HCT116 (cell line): ENCODE results near the gene ACACA. TPM values are rescaled to one million over a fixed set of nuclear protein-coding genes. Genes with fewer than 3 reads are reported as not detected.

ENCODE experiments used
- ATAC-seq: fragments of 200-7000 bp; cut with Tn5 transposase; 2 replicates; pipeline ENCODE4 v1.9.1; 2020; ENCODE audit warnings: mild to moderate bottlenecking, moderate library complexity
- BruUV-seq: library from RNA; stranded (reverse); fragments of 400-500 nt; replicated peaks from 2 replicates; lab custom pipeline; 2021; lab: Mats Ljungman, UMichigan
- CTCF ChIA-PET: fragments of 300-600 bp; sonication (Branson Sonifier 250); formaldehyde crosslinking; loops from one replicate; lab custom pipeline; 2021; ENCODE audit warnings: antibody characterized with exemption; lab: Charles Lee
- POLR2A ChIA-PET: fragments of 300-600, 350-600 bp; sonication (Branson Sonifier 250); formaldehyde crosslinking; loops from one replicate; lab custom pipeline; 2021; ENCODE audit warnings: antibody characterized with exemption; lab: Charles Lee
- RAD21 ChIA-PET, 2 experiments: fragments of 300-600 bp; sonication (Branson Sonifier 250); formaldehyde crosslinking; loops; one replicate each; lab custom pipeline; 2023; ENCODE audit warnings: low total read pairs in 2 of 2; ENCODE audit not compliant: uncharacterized antibody in 2 of 2, unreplicated experiment in 2 of 2, low non-redundant PET in 1 of 2; lab: Charles Lee
- DNase-seq: peaks from one replicate; pipeline ENCODE4 v3.0.0-alpha.2; 2010; ENCODE audit warnings: low read depth, low spot score
- H2AFZ ChIP-seq: fragments of 200-600 bp; shearing (Covaris generic), sonication (generic); 2 replicates; pipeline ENCODE4 v1.6.1; 2017; ENCODE audit warnings: low read depth, mixed run types, mixed read lengths, antibody characterized with exemption, low read length; ENCODE audit not compliant: poor library complexity, severe bottlenecking
- H3K27ac ChIP-seq: 2 replicates; pipeline ENCODE4 v1.5.1; 2012; ENCODE audit warnings: low read depth, low read length
- H3K27me3 ChIP-seq: fragments of 200-600 bp; sonication (generic); 2 replicates; pipeline ENCODE4 v1.6.1; 2016; ENCODE audit warnings: mixed run types, low read length, mixed read lengths; ENCODE audit not compliant: insufficient read depth
- H3K36me3 ChIP-seq, 2 experiments: fragments of 200-500 bp in 1 of 2; fragments of 200-600 bp in 1 of 2; sonication (Bioruptor generic) in 1 of 2; sonication (generic) in 1 of 2; 2 replicates each; pipeline versions ENCODE4 v1.5.1 to v1.6.1; 2014 to 2016; ENCODE audit warnings: low read length in 2 of 2, inconsistent platforms in 1 of 2, mixed read lengths in 1 of 2, mixed run types in 1 of 2; ENCODE audit not compliant: insufficient read depth in 2 of 2, control insufficient read depth in 1 of 2
- H3K4me1 ChIP-seq, 2 experiments: fragments of 200-600 bp in 1 of 2; sonication (generic) in 1 of 2; 2 replicates each; pipeline versions ENCODE4 v1.5.1 to v1.6.1; 2012 to 2017; ENCODE audit warnings: low read length in 2 of 2, inconsistent platforms in 1 of 2, mild to moderate bottlenecking in 1 of 2, mixed read lengths in 1 of 2, mixed run types in 1 of 2, moderate library complexity in 1 of 2; ENCODE audit not compliant: insufficient read depth in 2 of 2, control insufficient read depth in 1 of 2
- H3K4me2 ChIP-seq: fragments of 200-600 bp; sonication (generic); 2 replicates; pipeline ENCODE4 v1.6.1; 2017; ENCODE audit warnings: mixed run types, low read length, mixed read lengths
- H3K4me3 ChIP-seq, 2 experiments: fragments of 200-600 bp in 1 of 2; sonication (generic) in 1 of 2; replicated peaks in 1 of 2; 2 replicates each; pipeline ENCODE4 v1.5.1; 2011 to 2016; ENCODE audit warnings: low read length in 2 of 2, control low read depth in 1 of 2, low read depth in 1 of 2, mild to moderate bottlenecking in 1 of 2, mixed read lengths in 1 of 2, mixed run types in 1 of 2
- H3K79me2 ChIP-seq: fragments of 200-600 bp; sonication (generic); 2 replicates; pipeline ENCODE4 v1.6.1; 2017; ENCODE audit warnings: mild to moderate bottlenecking, mixed run types, low read length, moderate library complexity, mixed read lengths; ENCODE audit not compliant: insufficient read depth
- H3K9ac ChIP-seq: fragments of 200-600 bp; sonication (generic); 2 replicates; pipeline ENCODE4 v1.6.1; 2016; ENCODE audit warnings: low read length, mixed read lengths
- H3K9me2 ChIP-seq: fragments of 200-600 bp; sonication (generic), shearing (Covaris generic); 2 replicates; pipeline ENCODE4 v1.6.1; 2017; ENCODE audit warnings: mixed run types, mild to moderate bottlenecking, moderate library complexity; ENCODE audit not compliant: insufficient read depth
- H3K9me3 ChIP-seq, 2 experiments: fragments of 200-500 bp in 1 of 2; fragments of 200-600 bp in 1 of 2; sonication (Bioruptor generic) in 1 of 2; sonication (generic) in 1 of 2; 2 replicates each; pipeline ENCODE4 v1.6.1; 2014 to 2017; ENCODE audit warnings: low read length in 2 of 2, mixed read lengths in 2 of 2, inconsistent platforms in 1 of 2, low read depth in 1 of 2, mild to moderate bottlenecking in 1 of 2, mixed run types in 1 of 2, moderate library complexity in 1 of 2; ENCODE audit not compliant: control insufficient read depth in 1 of 2, insufficient read depth in 1 of 2
- H4K20me1 ChIP-seq: fragments of 200-600 bp; sonication (generic), shearing (Covaris generic); 2 replicates; pipeline ENCODE4 v1.6.1; 2017; ENCODE audit warnings: mixed run types, mild to moderate bottlenecking, moderate library complexity; ENCODE audit not compliant: insufficient read depth
- ATF3 ChIP-seq: IDR thresholded peaks from 2 replicates; pipeline ENCODE4 v1.6.1; 2012
- EGR1 ChIP-seq: IDR thresholded peaks from 2 replicates; pipeline ENCODE4 v1.6.1; 2012; ENCODE audit warnings: low read depth
- ELF1 ChIP-seq: IDR thresholded peaks from 2 replicates; pipeline ENCODE4 v1.6.1; 2012; ENCODE audit warnings: low read depth, borderline replicate concordance
- EZH2 ChIP-seq: fragments of 200-600 bp; sonication (generic); IDR thresholded peaks from 2 replicates; pipeline ENCODE4 v1.6.1; 2017; ENCODE audit warnings: antibody characterized with exemption, mixed run types
- FOSL1 ChIP-seq: IDR thresholded peaks from 2 replicates; pipeline ENCODE4 v1.6.1; 2012; ENCODE audit warnings: low read depth
- POLR2AphosphoS5 ChIP-seq: IDR thresholded peaks from 2 replicates; pipeline ENCODE4 v1.6.1; 2011; ENCODE audit warnings: mild to moderate bottlenecking, low read depth, low read length, moderate library complexity
- SIN3A ChIP-seq: IDR thresholded peaks from 2 replicates; pipeline ENCODE4 v1.6.1; 2012; ENCODE audit warnings: low read depth
- SP1 ChIP-seq: IDR thresholded peaks from 2 replicates; pipeline ENCODE4 v1.6.1; 2012; ENCODE audit warnings: low read depth
- SRF ChIP-seq: IDR thresholded peaks from 2 replicates; pipeline ENCODE4 v1.6.1; 2012; ENCODE audit warnings: low read depth
- TCF7L2 ChIP-seq: IDR thresholded peaks from 2 replicates; pipeline ENCODE4 v1.7.0; 2011; ENCODE audit warnings: borderline replicate concordance, inconsistent platforms; ENCODE audit not compliant: insufficient read depth, insufficient read length; ENCODE audit errors: extremely low read depth
- ZFX ChIP-seq: fragments of 450-650 bp; IDR thresholded peaks from 2 replicates; pipeline ENCODE4 v1.6.1; 2017
- intact Hi-C: fragments of 100-400 bp; cut with micrococcal nuclease; formaldehyde crosslinking; loops from 2 replicates; pipeline ENCODE4 v1.10.0; 2022
- total RNA-seq: library from RNA; stranded (reverse); gene quantifications from one replicate; pipeline ENCODE4 v1.2.1, GENCODE V29; 2021; ENCODE audit not compliant: unreplicated experiment
- TF ChIP-seq, protein P1 (sequence below): IDR thresholded peaks from 2 replicates; pipeline ENCODE4 v1.6.1; 2012; ENCODE audit warnings: low read depth
- TF ChIP-seq, protein P2 (sequence below): IDR thresholded peaks from 2 replicates; pipeline ENCODE4 v1.6.1; 2012
- TF ChIP-seq, protein P3 (sequence below), 3 experiments: fragments of 200-600 bp in 1 of 3; sonication (generic) in 1 of 3; IDR thresholded peaks in 2 of 3; conservative IDR thresholded peaks in 1 of 3; 2 replicates each; pipeline ENCODE4 v1.5.1; 2012 to 2017; ENCODE audit warnings: low read depth in 2 of 3, low read length in 2 of 3, antibody characterized with exemption in 1 of 3, borderline replicate concordance in 1 of 3, control low read depth in 1 of 3, mild to moderate bottlenecking in 1 of 3, mixed read lengths in 1 of 3, mixed run types in 1 of 3, moderate library complexity in 1 of 3; ENCODE audit not compliant: insufficient read depth in 1 of 3

Gene ACACA
- total RNA-seq, 1 experiment from 2014 or later, result 161 TPM

DNA sequence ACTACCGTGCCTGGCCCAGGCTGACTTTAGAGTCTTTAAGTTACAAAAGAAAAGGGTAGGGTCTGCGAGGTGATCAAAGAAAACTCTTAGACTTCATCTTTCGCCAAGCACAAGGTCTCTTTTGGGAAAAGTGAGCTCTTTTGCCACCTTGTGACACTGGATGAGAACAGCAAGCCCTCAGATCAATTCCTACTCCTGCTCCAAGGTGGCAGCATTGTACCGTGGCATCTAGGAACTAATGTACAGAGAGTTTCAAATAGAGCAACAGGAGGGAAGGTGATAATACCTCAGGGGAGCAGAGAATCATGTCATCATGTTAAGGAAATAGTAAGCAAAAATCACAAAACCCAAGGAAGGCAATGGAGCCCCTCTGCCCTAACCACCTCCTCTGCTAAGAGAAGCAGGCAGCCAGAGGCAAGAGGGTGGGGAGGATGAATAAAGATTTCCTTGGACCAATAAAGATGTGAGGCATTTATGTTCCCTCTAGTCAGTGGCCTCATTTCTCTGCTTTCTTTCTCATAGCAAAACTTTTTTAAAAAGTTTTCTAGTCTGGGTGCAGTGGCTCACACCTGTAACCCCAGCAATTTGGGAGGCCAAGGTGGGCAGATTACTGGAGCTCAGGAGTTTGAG, 33.0 kb downstream of the ACACA start (continued):
- TF ChIP-seq, protein P1, sequence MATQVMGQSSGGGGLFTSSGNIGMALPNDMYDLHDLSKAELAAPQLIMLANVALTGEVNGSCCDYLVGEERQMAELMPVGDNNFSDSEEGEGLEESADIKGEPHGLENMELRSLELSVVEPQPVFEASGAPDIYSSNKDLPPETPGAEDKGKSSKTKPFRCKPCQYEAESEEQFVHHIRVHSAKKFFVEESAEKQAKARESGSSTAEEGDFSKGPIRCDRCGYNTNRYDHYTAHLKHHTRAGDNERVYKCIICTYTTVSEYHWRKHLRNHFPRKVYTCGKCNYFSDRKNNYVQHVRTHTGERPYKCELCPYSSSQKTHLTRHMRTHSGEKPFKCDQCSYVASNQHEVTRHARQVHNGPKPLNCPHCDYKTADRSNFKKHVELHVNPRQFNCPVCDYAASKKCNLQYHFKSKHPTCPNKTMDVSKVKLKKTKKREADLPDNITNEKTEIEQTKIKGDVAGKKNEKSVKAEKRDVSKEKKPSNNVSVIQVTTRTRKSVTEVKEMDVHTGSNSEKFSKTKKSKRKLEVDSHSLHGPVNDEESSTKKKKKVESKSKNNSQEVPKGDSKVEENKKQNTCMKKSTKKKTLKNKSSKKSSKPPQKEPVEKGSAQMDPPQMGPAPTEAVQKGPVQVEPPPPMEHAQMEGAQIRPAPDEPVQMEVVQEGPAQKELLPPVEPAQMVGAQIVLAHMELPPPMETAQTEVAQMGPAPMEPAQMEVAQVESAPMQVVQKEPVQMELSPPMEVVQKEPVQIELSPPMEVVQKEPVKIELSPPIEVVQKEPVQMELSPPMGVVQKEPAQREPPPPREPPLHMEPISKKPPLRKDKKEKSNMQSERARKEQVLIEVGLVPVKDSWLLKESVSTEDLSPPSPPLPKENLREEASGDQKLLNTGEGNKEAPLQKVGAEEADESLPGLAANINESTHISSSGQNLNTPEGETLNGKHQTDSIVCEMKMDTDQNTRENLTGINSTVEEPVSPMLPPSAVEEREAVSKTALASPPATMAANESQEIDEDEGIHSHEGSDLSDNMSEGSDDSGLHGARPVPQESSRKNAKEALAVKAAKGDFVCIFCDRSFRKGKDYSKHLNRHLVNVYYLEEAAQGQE, result no peak
- TF ChIP-seq, protein P2, sequence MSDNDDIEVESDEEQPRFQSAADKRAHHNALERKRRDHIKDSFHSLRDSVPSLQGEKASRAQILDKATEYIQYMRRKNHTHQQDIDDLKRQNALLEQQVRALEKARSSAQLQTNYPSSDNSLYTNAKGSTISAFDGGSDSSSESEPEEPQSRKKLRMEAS, result peak; percentile 43; the same call in 1 of the 2 replicates
- no peak for TF ChIP-seq TCF7L2
- TF ChIP-seq SRF, result no peak
- no peak for TF ChIP-seq EZH2

- Histone ChIP-seq H3K9me2 (no peaks in the 10 kb centered on the region), H3K4me2 (no peak overlapping the region), H3K9me3 (no peaks in the 10 kb centered on the region), H4K20me1 (no peaks in the 10 kb centered on the region), H2AFZ (no peak overlapping the region), H3K27ac (no peak overlapping the region), H3K79me2 (no peaks in the 10 kb centered on the region), H3K27me3 (no peaks in the 10 kb centered on the region), H3K4me1 (peaks cover 0 to 5% of the 10 kb centered on the region in 2 experiments; a peak in 2 of 4 replicates), H3K9ac (no peak overlapping the region), H3K4me3 (no peak overlapping the region), H3K36me3 (no peaks in the 10 kb centered on the region)
- intact Hi-C loops, result no loop called here
- no peak for DNase-seq
- BruUV-seq, result no TSS peak
- TF ChIP-seq POLR2AphosphoS5, result no peak
- TF ChIP-seq EGR1, result no peak
- TF ChIP-seq FOSL1, result no peak
- no peak for TF ChIP-seq SIN3A
- no peak for TF ChIP-seq SP1
- TF ChIP-seq ELF1, result no peak
- TF ChIP-seq ATF3, result no peak
- TF ChIP-seq ZFX, result no peak
- TF ChIP-seq, protein P3, sequence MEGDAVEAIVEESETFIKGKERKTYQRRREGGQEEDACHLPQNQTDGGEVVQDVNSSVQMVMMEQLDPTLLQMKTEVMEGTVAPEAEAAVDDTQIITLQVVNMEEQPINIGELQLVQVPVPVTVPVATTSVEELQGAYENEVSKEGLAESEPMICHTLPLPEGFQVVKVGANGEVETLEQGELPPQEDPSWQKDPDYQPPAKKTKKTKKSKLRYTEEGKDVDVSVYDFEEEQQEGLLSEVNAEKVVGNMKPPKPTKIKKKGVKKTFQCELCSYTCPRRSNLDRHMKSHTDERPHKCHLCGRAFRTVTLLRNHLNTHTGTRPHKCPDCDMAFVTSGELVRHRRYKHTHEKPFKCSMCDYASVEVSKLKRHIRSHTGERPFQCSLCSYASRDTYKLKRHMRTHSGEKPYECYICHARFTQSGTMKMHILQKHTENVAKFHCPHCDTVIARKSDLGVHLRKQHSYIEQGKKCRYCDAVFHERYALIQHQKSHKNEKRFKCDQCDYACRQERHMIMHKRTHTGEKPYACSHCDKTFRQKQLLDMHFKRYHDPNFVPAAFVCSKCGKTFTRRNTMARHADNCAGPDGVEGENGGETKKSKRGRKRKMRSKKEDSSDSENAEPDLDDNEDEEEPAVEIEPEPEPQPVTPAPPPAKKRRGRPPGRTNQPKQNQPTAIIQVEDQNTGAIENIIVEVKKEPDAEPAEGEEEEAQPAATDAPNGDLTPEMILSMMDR (IDR thresholded peaks at IDR 0.05 in 2 of 3, conservative IDR thresholded peaks at IDR 0.05 in 1 of 3; ENCODE audit: borderline replicate concordance in 1 of 3, insufficient read depth in 1 of 3, low read depth in 2 of 3, low read length in 2 of 3), result no peak
- ChIA-PET CTCF (no interaction called here), POLR2A (interaction anchor here (1.9 kb wide), 1 partner anchor 10 kb away, joined by 7 read pairs; no protein-coding TSS in a partner anchor), RAD21 (no interaction called here)
- ATAC-seq, result no peak
Measured at GRCh38 chr17:37368577-37368976, 38.1 kb downstream of the ACACA start.
